HepG2 (cell line): ENCODE results near the gene UGT1A7. TPM values are rescaled to one million over a fixed set of nuclear protein-coding genes. Genes with fewer than 3 reads are reported as not detected.

Experiments used
- ATAC-seq: fragments of 200-7000 bp; cut with Tn5 transposase; 3 replicates; pipeline ENCODE4 v1.9.1; 2020; ENCODE audit warnings: mild to moderate bottlenecking, moderate library complexity
- BruUV-seq: library from RNA; stranded (reverse); fragments of 400-500 nt; replicated peaks from 2 replicates; lab custom pipeline; 2021; lab: Mats Ljungman, UMichigan
- CTCF ChIA-PET: fragments of 300-600 bp; formaldehyde crosslinking; extraction: SDS; loops from one replicate; lab custom pipeline; 2021; ENCODE audit warnings: low total read pairs, inconsistent platforms, low intra/inter-chr PET ratio; lab: Yijun Ruan, JAX
- POLR2A ChIA-PET: fragments of 350-600 bp; sonication (Branson Sonifier 250); formaldehyde crosslinking; loops from one replicate; lab custom pipeline; 2020; ENCODE audit warnings: antibody characterized with exemption, inconsistent platforms; lab: Yijun Ruan, JAX
- DNase-seq: peaks from one replicate; pipeline ENCODE4 v3.0.0-alpha.2; 2015; ENCODE audit warnings: low spot score
- FAIRE-seq: peaks from 3 replicates; lab custom pipeline; 2011; peaks lifted over from hg19 to GRCh38; lab: Jason Lieb, UNC
- H2AFZ ChIP-seq: one replicate; pipeline ENCODE4 v1.6.1; 2011; ENCODE audit warnings: low read length, inconsistent platforms
- H3K27ac ChIP-seq: fragments of 300-600 bp; 3 replicates; pipeline ENCODE4 v1.8.0; 2011; ENCODE audit warnings: mixed run types, mild to moderate bottlenecking, mixed read lengths, low read length, inconsistent platforms; ENCODE audit not compliant: insufficient read depth; ENCODE audit errors: extremely low read length
- H3K27me3 ChIP-seq, 2 experiments: fragments of 200-600 bp in 1 of 2; 2 replicates in 1 of 2; 3 replicates in 1 of 2; pipeline versions ENCODE4 v1.6.0 to v1.8.0; 2011; ENCODE audit warnings: low read length in 2 of 2, mild to moderate bottlenecking in 2 of 2, moderate library complexity in 2 of 2, inconsistent platforms in 1 of 2; ENCODE audit not compliant: insufficient read depth in 2 of 2, control insufficient read depth in 1 of 2
- H3K36me3 ChIP-seq, 2 experiments: fragments of 200-600 bp in 1 of 2; replicated peaks in 1 of 2; 2 replicates in 1 of 2; 3 replicates in 1 of 2; pipeline versions ENCODE4 v1.5.1 to v1.8.0; 2011; ENCODE audit warnings: low read length in 2 of 2, inconsistent platforms in 1 of 2; ENCODE audit not compliant: insufficient read depth in 2 of 2, control insufficient read depth in 1 of 2
- H3K4me1 ChIP-seq: 2 replicates; pipeline ENCODE4 v1.5.1; 2012; ENCODE audit warnings: low read length, inconsistent platforms; ENCODE audit not compliant: insufficient read depth
- H3K4me2 ChIP-seq: 2 replicates; pipeline ENCODE4 v1.6.0; 2011; ENCODE audit warnings: low read depth, low read length, inconsistent platforms
- H3K4me3 ChIP-seq, 3 experiments: fragments of 200-600 bp in 1 of 3; sonication (generic), shearing (Covaris generic) in 1 of 3; replicated peaks in 1 of 3; 2 replicates each; pipeline ENCODE4 v1.5.1; 2011 to 2016; ENCODE audit warnings: low read length in 3 of 3, inconsistent platforms in 2 of 3, low read depth in 2 of 3, mild to moderate bottlenecking in 2 of 3, control low read depth in 1 of 3, mixed read lengths in 1 of 3; ENCODE audit not compliant: insufficient read depth in 1 of 3
- H3K79me2 ChIP-seq: one replicate; pipeline ENCODE4 v1.6.1; 2011; ENCODE audit warnings: low read length, inconsistent platforms; ENCODE audit not compliant: insufficient read depth
- H3K9ac ChIP-seq: 2 replicates; pipeline ENCODE4 v1.6.0; 2011; ENCODE audit warnings: mild to moderate bottlenecking, low read depth, low read length, inconsistent platforms; ENCODE audit not compliant: insufficient read depth
- H3K9me3 ChIP-seq: 2 replicates; pipeline ENCODE4 v1.5.1; 2012; ENCODE audit warnings: mild to moderate bottlenecking, low read length
- H4K20me1 ChIP-seq: 2 replicates; pipeline ENCODE4 v1.6.0; 2011; ENCODE audit warnings: inconsistent platforms, mild to moderate bottlenecking, low read length, moderate library complexity; ENCODE audit not compliant: insufficient read depth
- CAMTA2 ChIP-seq: sonication (generic); formaldehyde crosslinking; IDR thresholded peaks from 2 replicates; pipeline ENCODE4 v1.4.0; 2020; ENCODE audit warnings: mild to moderate bottlenecking, missing genetic modification reagents, borderline replicate concordance
- GATA4 ChIP-seq: sonication (generic); IDR thresholded peaks from 2 replicates; pipeline ENCODE4 v1.6.1; 2016; ENCODE audit warnings: antibody characterized with exemption, low read depth, borderline replicate concordance
- JUNB ChIP-seq: sonication (generic); formaldehyde crosslinking; IDR thresholded peaks from 2 replicates; pipeline ENCODE4 v1.8.0; 2022; ENCODE audit warnings: missing genetic modification reagents, mild to moderate bottlenecking, borderline replicate concordance
- MEIS2 ChIP-seq: sonication (generic); formaldehyde crosslinking; IDR thresholded peaks from 2 replicates; pipeline ENCODE4 v1.9.0; 2021; ENCODE audit warnings: mild to moderate bottlenecking, missing genetic modification reagents
- PHF8 ChIP-seq: sonication (generic); formaldehyde crosslinking; IDR thresholded peaks from 2 replicates; pipeline ENCODE4 v1.5.0; 2020; ENCODE audit warnings: missing genetic modification reagents
- SAP130 ChIP-seq: IDR thresholded peaks from 2 replicates; pipeline ENCODE4 v1.6.1; 2016; ENCODE audit warnings: low read depth
- STAT5B ChIP-seq: sonication (generic); formaldehyde crosslinking; IDR thresholded peaks from 2 replicates; pipeline ENCODE4 v1.4.0; 2020; ENCODE audit warnings: missing genetic modification reagents
- YEATS4 ChIP-seq: sonication (generic); formaldehyde crosslinking; IDR thresholded peaks from 2 replicates; pipeline ENCODE4 v1.4.0; 2020; ENCODE audit warnings: missing genetic modification reagents, borderline replicate concordance
- ZBTB14 ChIP-seq: sonication (generic); formaldehyde crosslinking; IDR thresholded peaks from 2 replicates; pipeline ENCODE4 v1.4.0; 2020; ENCODE audit warnings: missing genetic modification reagents
- ZNF160 ChIP-seq: sonication (generic); formaldehyde crosslinking; IDR thresholded peaks from 2 replicates; pipeline ENCODE4 v1.8.0; 2022; ENCODE audit warnings: mild to moderate bottlenecking, inconsistent platforms, missing genetic modification reagents
- ZNF547 ChIP-seq: sonication (generic); formaldehyde crosslinking; IDR thresholded peaks from 2 replicates; pipeline ENCODE4 v1.5.1; 2020; ENCODE audit warnings: mild to moderate bottlenecking, missing genetic modification reagents
- ZNF558 ChIP-seq: sonication (generic); formaldehyde crosslinking; IDR thresholded peaks from 2 replicates; pipeline ENCODE4 v1.9.0; 2022; ENCODE audit warnings: mild to moderate bottlenecking, missing genetic modification reagents, borderline replicate concordance
- ZNF788 ChIP-seq: sonication (generic); formaldehyde crosslinking; IDR thresholded peaks from 2 replicates; pipeline ENCODE4 v1.5.0; 2020; ENCODE audit warnings: mild to moderate bottlenecking, missing genetic modification reagents, borderline replicate concordance
- ZNF883 ChIP-seq: sonication (generic); formaldehyde crosslinking; IDR thresholded peaks from 2 replicates; pipeline ENCODE4 v1.5.1; 2020; ENCODE audit warnings: mild to moderate bottlenecking, missing genetic modification reagents; ENCODE audit errors: not compliant biosample characterization
- WGBS: methylation state at CpG from one replicate; pipeline ENCODE4 v1.1.6; 2017; ENCODE audit warnings: low lambda C conversion rate; 5-methylcytosine and 5-hydroxymethylcytosine counted together
- in situ Hi-C: cut with HindIII; loops from 2 replicates; pipeline ENCODE4 v1.10.0; 2017; ENCODE audit warnings: low pct_unique_long_range_greater_than_20kb; ENCODE audit not compliant: extremely low pct_ligation_motif_present
- intact Hi-C: fragments of 100-400 bp; cut with micrococcal nuclease; formaldehyde crosslinking; loops from one replicate; pipeline ENCODE4 v1.10.0; 2022; ENCODE audit not compliant: unreplicated experiment
- polyA plus RNA-seq, 8 experiments: library from polyadenylated mRNA; depleted of rRNA in 3 of 8; stranded (reverse) in 7 of 8; unstranded in 1 of 8; fragments of >200 nt; fragmentation: Illumina TruSeq in 4 of 8; extraction: Trizol in 4 of 8; gene quantifications; 2 replicates each; pipeline versions ENCODE4 v1.2.1 to v1.2.3, GENCODE V29; 2011 to 2016; ENCODE audit warnings: low read depth in 4 of 8, missing spikeins in 1 of 8, mixed read lengths in 1 of 8; ENCODE audit not compliant: insufficient read depth in 1 of 8
- total RNA-seq, 5 experiments: library from RNA; depleted of rRNA; stranded (reverse); fragments of >200 nt; fragmentation: Illumina TruSeq; extraction: Trizol; gene quantifications; 2 replicates each; pipeline ENCODE4 v1.2.3, GENCODE V29; 2016; ENCODE audit warnings: low read depth in 1 of 5
- TF ChIP-seq, protein P1 (sequence below): sonication (generic); formaldehyde crosslinking; IDR thresholded peaks from 2 replicates; pipeline ENCODE4 v1.4.0; 2020; ENCODE audit warnings: missing genetic modification reagents
- TF ChIP-seq, protein P2 (sequence below): sonication (generic); formaldehyde crosslinking; IDR thresholded peaks from 2 replicates; pipeline ENCODE4 v1.9.0; 2021; ENCODE audit warnings: missing genetic modification reagents, borderline replicate concordance

Gene UGT1A7
- total and polyA plus RNA-seq, 2 of the 13 experiments (the other 11 are each of a cell fraction or from before 2014, with no cell fraction given): not detected

DNA sequence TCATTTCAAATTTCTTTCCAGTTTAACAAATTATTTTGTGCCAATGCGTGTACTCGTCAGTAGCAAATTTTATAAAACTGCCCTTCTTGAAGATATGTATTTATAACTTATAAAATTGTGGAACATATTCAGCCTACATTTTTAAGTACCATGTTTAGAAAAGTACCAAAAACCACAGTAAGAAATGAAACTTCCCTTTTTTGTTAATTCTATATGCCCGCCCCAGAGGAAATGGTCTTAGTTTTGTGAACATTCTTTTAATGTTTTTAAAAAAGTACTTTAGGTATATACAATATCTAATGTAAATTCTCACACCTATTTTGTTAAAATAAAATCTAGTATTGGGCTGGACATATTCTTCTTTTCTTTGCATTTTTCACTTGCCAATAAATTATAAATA, 8.8 kb upstream of the UGT1A7 start:
- no peak for FAIRE-seq
- POLR2A ChIA-PET: no interaction called here
- H3K9ac ChIP-seq: no peak overlapping the region
- no peaks in the 10 kb centered on the region for H3K79me2 ChIP-seq
- in situ Hi-C loops: no loop called here
- no peaks in the 10 kb centered on the region for H4K20me1 ChIP-seq
- no peaks in the 10 kb centered on the region for H3K9me3 ChIP-seq
- intact Hi-C loops: no loop called here
- CTCF ChIA-PET: no interaction called here
- H3K27me3 ChIP-seq: no peaks in the 10 kb centered on the region
- H3K36me3 ChIP-seq: no peaks in the 10 kb centered on the region
- no peaks in the 10 kb centered on the region for H3K4me1 ChIP-seq
- H3K27ac ChIP-seq: no peak overlapping the region
- ATAC-seq: no peak
- H3K4me2 ChIP-seq: no peak overlapping the region
- BruUV-seq: no TSS peak
- DNase-seq: no peak
- no peak overlapping the region for H3K4me3 ChIP-seq
- TF ChIP-seq GATA4: no peak
- TF ChIP-seq MEIS2: no peak
- no peak for TF ChIP-seq YEATS4 (CRISPR knock-in tag)
- TF ChIP-seq JUNB (CRISPR knock-in tag): no peak
- TF ChIP-seq SAP130 (CRISPR knock-in tag): no peak
- TF ChIP-seq CAMTA2 (CRISPR knock-in tag): no peak
- TF ChIP-seq ZBTB14 (CRISPR knock-in tag): no peak
- TF ChIP-seq, all 625 proteins: peak for 0
- no peak overlapping the region for H2AFZ ChIP-seq
- whole genome bisulfite sequencing: 77% methylated on average over 3 of the region's 3 CpGs

GRCh38 chr2:233673896-233674295, 7.8 kb upstream of the UGT1A7 start:
- no peak for FAIRE-seq
- CTCF ChIA-PET: no interaction called here
- Histone ChIP-seq H3K4me3 (no peak overlapping the region), H3K27me3 (no peaks in the 10 kb centered on the region), H2AFZ (no peak overlapping the region), H3K9ac (no peak overlapping the region), H3K4me2 (no peak overlapping the region), H3K27ac (no peak overlapping the region), H3K9me3 (no peaks in the 10 kb centered on the region), H3K4me1 (no peaks in the 10 kb centered on the region), H3K36me3 (no peaks in the 10 kb centered on the region), H3K79me2 (no peaks in the 10 kb centered on the region), H4K20me1 (no peaks in the 10 kb centered on the region)
- intact Hi-C loops (no loop called here), in situ Hi-C loops (no loop called here)
- no peak for ATAC-seq
- BruUV-seq: no TSS peak
- POLR2A ChIA-PET: no interaction called here
- no peak for DNase-seq
- TF ChIP-seq STAT5B (CRISPR knock-in tag) (no peak), ZNF160 (no peak), PHF8 (CRISPR knock-in tag) (no peak), ZNF547 (CRISPR knock-in tag) (no peak), ZNF883 (CRISPR knock-in tag) (no peak), ZNF558 (CRISPR knock-in tag) (no peak), ZNF788 (no peak)
- TF ChIP-seq, protein P1, sequence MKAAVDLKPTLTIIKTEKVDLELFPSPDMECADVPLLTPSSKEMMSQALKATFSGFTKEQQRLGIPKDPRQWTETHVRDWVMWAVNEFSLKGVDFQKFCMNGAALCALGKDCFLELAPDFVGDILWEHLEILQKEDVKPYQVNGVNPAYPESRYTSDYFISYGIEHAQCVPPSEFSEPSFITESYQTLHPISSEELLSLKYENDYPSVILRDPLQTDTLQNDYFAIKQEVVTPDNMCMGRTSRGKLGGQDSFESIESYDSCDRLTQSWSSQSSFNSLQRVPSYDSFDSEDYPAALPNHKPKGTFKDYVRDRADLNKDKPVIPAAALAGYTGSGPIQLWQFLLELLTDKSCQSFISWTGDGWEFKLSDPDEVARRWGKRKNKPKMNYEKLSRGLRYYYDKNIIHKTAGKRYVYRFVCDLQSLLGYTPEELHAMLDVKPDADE (CRISPR knock-in tag): no peak
- TF ChIP-seq, protein P2, sequence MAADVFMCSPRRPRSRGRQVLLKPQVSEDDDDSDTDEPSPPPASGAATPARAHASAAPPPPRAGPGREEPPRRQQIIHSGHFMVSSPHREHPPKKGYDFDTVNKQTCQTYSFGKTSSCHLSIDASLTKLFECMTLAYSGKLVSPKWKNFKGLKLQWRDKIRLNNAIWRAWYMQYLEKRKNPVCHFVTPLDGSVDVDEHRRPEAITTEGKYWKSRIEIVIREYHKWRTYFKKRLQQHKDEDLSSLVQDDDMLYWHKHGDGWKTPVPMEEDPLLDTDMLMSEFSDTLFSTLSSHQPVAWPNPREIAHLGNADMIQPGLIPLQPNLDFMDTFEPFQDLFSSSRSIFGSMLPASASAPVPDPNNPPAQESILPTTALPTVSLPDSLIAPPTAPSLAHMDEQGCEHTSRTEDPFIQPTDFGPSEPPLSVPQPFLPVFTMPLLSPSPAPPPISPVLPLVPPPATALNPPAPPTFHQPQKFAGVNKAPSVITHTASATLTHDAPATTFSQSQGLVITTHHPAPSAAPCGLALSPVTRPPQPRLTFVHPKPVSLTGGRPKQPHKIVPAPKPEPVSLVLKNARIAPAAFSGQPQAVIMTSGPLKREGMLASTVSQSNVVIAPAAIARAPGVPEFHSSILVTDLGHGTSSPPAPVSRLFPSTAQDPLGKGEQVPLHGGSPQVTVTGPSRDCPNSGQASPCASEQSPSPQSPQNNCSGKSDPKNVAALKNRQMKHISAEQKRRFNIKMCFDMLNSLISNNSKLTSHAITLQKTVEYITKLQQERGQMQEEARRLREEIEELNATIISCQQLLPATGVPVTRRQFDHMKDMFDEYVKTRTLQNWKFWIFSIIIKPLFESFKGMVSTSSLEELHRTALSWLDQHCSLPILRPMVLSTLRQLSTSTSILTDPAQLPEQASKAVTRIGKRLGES (CRISPR knock-in tag): no peak
